HFFc6 (cell line): ENCODE results near the gene ARHGAP26. TPM values are rescaled to one million over a fixed set of nuclear protein-coding genes. Genes with fewer than 3 reads are reported as not detected.
A peak's percentile ranks its signal among the peaks of the same experiment; 100 is the strongest.

Source experiments
- DNase-seq: peaks from one replicate; pipeline ENCODE4 v3.0.0-alpha.2; 2018
- H3K27ac Mint-ChIP-seq: 2 replicates; pipeline ENCODE4 v1.8.0; 2020; ENCODE audit warnings: mild to moderate bottlenecking, mixed read lengths
- H3K27me3 Mint-ChIP-seq: 2 replicates; pipeline ENCODE4 v1.8.0; 2021; ENCODE audit warnings: mild to moderate bottlenecking, moderate library complexity, mixed read lengths; ENCODE audit not compliant: insufficient read depth
- H3K36me3 Mint-ChIP-seq: 2 replicates; pipeline ENCODE4 v1.8.0; 2021; ENCODE audit warnings: low read depth, mixed read lengths
- H3K4me1 Mint-ChIP-seq: 2 replicates; pipeline ENCODE4 v1.8.0; 2020; ENCODE audit warnings: low read depth, mixed read lengths
- H3K4me3 Mint-ChIP-seq: 2 replicates; pipeline ENCODE4 v1.8.0; 2020; ENCODE audit warnings: mild to moderate bottlenecking, moderate library complexity, mixed read lengths
- H3K9me3 Mint-ChIP-seq: 2 replicates; pipeline ENCODE4 v1.8.0; 2020; ENCODE audit warnings: mild to moderate bottlenecking, mixed read lengths
- CTCF ChIP-seq: fragments of 200-600 bp; sonication (generic); IDR thresholded peaks from 2 replicates; pipeline ENCODE4 v1.5.0; 2021; ENCODE audit warnings: antibody characterized with exemption, mild to moderate bottlenecking
- total RNA-seq, 6 experiments: library from RNA; stranded (reverse); fragmentation: NEBNext Ultra II Directional; extraction: Animal tissue kit (Norgen Biotek cat#: 25700); gene quantifications; 2 replicates in 1 of 6; 3 replicates in 5 of 6; pipeline ENCODE4 v1.2.3, GENCODE V29; 2021

Gene ARHGAP26
- total RNA-seq, 6 experiments from 2014 or later: 2.3 to 3.6 (median 3.1) TPM

GRCh38 chr5:143059355-143059754 lies 289.2 kb downstream of the ARHGAP26 start:
- H3K9me3 Mint-ChIP-seq: no peaks in the 10 kb centered on the region
- no peak for DNase-seq
- peaks cover 19% of the 10 kb centered on the region; the same call in 1 of the 2 replicates for H3K36me3 Mint-ChIP-seq
- no peak overlapping the region for H3K27ac Mint-ChIP-seq
- H3K4me1 Mint-ChIP-seq: peaks cover 95% of the 10 kb centered on the region
- H3K4me3 Mint-ChIP-seq: no peak overlapping the region
- no peak for TF ChIP-seq CTCF
- no peaks in the 10 kb centered on the region for H3K27me3 Mint-ChIP-seq

DNA sequence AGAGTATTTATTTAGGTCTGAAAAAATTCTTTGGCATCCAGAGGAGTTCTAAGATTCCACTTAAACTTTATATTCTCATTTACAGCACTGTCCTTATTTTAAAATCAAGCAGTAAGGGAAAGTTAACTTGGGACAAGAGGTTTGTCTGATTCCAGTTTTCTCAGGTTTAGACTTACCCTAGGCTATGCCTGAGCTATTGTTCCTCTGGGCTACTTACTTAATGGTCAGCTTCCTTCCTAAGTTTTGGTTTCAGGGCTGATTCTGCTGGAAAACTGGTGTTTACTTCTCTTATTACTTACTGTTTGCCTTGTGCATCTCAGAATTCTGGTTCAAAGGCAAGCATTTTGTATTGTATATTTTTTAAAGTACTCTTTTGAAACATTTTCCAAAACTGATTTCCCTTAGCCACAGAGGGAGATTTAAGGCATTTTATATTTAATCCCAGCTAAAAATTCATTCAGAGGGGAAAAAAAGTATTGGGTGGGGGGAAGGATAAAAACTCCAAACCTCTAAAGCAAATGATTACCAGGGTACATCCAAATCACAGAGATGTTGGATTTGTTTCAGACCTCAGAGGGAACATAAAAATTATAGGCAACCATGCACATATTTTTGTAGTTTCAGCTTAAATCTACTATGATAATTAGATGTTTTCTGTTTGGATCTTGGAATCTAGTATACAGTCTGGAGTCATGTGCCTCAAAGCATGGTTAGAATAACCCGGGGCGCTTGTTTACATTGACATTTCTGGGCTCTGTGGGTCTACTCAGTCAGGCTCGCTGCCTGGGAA lies 290.0 kb downstream of the ARHGAP26 start:
- Mint-ChIP-seq H3K4me1 (peaks cover 95% of the 10 kb centered on the region), H3K27ac (peak overlapping the region; percentile 64), H3K27me3 (no peaks in the 10 kb centered on the region), H3K9me3 (no peaks in the 10 kb centered on the region), H3K4me3 (peak overlapping the region; percentile 68), H3K36me3 (peaks cover 19% of the 10 kb centered on the region; the same call in 1 of the 2 replicates)
- no peak for DNase-seq
- TF ChIP-seq CTCF: no peak

DNA sequence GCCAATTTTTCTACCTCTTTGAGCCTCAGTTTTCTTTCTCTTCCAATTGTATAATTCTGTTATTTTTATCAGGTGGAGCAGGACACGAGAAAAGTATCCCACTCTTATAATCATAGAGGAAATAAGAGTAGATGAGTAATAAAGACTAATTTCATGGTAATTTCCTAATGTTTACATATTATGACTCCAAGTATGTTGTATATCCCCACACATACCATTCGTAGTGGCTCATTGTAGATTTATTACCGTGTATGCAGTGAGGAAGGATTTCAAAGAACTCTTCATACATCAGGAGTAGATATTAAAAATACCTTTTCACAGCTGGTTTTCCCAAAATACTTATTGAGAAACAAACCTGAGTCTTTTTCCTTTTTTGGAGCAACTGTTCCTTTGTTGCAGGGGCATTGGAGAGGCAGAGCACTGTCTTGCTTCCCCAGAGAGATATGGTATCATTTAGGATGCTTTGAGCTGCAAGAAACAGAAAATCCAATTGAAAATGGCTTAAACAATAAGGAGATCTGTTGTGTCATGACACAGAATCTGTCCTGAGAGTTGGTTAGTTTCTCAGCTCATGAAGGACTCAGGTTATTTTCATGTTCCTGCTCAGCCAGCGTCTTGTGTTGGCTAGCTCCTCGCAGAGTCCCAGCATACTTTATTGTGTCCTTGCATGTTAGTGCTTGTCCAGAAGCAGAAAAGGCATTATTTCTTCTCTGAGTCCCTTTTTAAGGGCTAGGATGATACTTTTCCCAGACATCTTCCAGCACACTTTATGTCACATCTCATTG lies 291.2 kb downstream of the ARHGAP26 start:
- Mint-ChIP-seq H3K27ac (peak overlapping the region; percentile 64), H3K4me1 (peaks cover 95% of the 10 kb centered on the region), H3K27me3 (no peaks in the 10 kb centered on the region), H3K9me3 (no peaks in the 10 kb centered on the region), H3K4me3 (peak overlapping the region; percentile 68), H3K36me3 (peaks cover 19% of the 10 kb centered on the region; the same call in 1 of the 2 replicates)
- no peak for TF ChIP-seq CTCF
- DNase-seq: peak; percentile 74

- no peak for TF ChIP-seq CTCF
- peaks cover 95% of the 10 kb centered on the region for H3K4me1 Mint-ChIP-seq
- H3K27me3 Mint-ChIP-seq: no peaks in the 10 kb centered on the region
- H3K4me3 Mint-ChIP-seq: no peak overlapping the region; the same call in 1 of the 2 replicates
- no peak for DNase-seq
- no peaks in the 10 kb centered on the region for H3K9me3 Mint-ChIP-seq
- H3K36me3 Mint-ChIP-seq: peaks cover 15% of the 10 kb centered on the region; the same call in 1 of the 2 replicates
- peak overlapping the region; percentile 64 for H3K27ac Mint-ChIP-seq
Measured at GRCh38 chr5:143062379-143062778, 292.2 kb downstream of the ARHGAP26 start.

DNA sequence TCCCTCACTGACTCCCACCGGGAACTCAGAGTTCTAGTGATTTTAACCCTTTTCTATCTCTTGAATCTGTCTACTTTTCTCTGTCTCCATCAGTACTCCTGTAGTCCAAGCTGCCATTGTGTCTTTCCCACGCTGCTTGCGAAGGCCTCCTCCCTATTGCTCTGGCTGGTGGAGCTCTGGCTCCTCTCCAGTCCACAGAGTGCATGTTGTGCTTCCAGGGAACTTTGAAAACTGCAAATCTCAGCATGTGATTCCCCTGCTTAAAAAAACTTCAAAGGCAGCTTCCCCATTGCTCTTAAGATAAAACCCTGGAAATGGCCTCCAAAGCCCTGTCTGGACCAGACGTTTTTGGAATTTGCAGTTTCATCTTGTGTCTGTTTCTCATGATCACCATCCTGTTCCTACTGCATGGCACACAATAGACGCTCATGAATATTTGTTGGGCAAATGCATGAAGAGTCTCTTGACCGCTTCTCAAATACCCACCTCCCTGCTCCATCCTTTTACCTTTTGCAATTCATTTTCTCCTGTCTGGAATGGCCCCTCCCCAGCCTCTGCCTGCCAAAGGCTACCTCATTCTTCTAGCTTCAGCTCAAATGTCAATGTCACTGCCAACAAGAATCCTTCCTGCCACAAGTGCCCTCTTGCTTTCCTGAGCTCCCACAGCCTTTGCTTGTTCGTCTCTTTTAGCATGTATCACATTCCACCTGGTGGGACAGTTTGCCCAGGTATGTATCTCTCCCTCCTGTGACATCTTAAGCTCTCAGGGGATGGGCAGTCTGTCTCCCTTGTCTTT lies 293.2 kb downstream of the ARHGAP26 start:
- Mint-ChIP-seq H3K4me3 (no peak overlapping the region), H3K36me3 (peaks cover 8% of the 10 kb centered on the region; the same call in 1 of the 2 replicates), H3K4me1 (peaks cover 94% of the 10 kb centered on the region), H3K27me3 (no peaks in the 10 kb centered on the region), H3K9me3 (no peaks in the 10 kb centered on the region), H3K27ac (no peak overlapping the region)
- TF ChIP-seq CTCF: no peak
- no peak for DNase-seq
